ENCODE measurements around the gene MTHFD2. TPM values are rescaled to one million over a fixed set of nuclear protein-coding genes. Genes with fewer than 3 reads are reported as not detected.

MTHFD2 gene
- total and polyA plus RNA-seq, 2 of the 8 experiments (the other 6 are each of a cell fraction or from before 2014, with no cell fraction given), result 99.5 to 291 TPM

- Histone ChIP-seq H3K4me1 (replicated peaks in 1 of 4; ENCODE audit: control insufficient read depth in 3 of 4, insufficient read depth in 4 of 4, low read length in 3 of 4) (peaks cover 0 to 3% (median 1%) of the 10 kb centered on the region in 4 experiments; a peak in 3 of 7 replicates), H2BK12ac (ENCODE audit: low read depth, low read length) (no peak overlapping the region), H3K14ac (ENCODE audit: insufficient read length) (no peak overlapping the region), H4K91ac (replicated peaks; ENCODE audit: insufficient read length, low read length) (no peak overlapping the region), H4K20me1 (replicated peaks in 1 of 2; ENCODE audit: control insufficient read depth in 1 of 2, insufficient read depth in 2 of 2, low read length in 2 of 2) (no peaks in the 10 kb centered on the region), H3K9me3 (ENCODE audit: insufficient read depth in 2 of 2, low read depth in 1 of 2, low read length in 1 of 2) (no peaks in the 10 kb centered on the region), H2AK5ac (ENCODE audit: low read depth, low read length) (no peak overlapping the region), H2BK15ac (ENCODE audit: low read length) (no peak overlapping the region), H3K27me3 (replicated peaks in 1 of 4; ENCODE audit: control insufficient read depth in 3 of 4, extremely low read depth in 1 of 4, insufficient read depth in 3 of 4, low read length in 3 of 4) (no peaks in the 10 kb centered on the region), H3K79me2 (ENCODE audit: control insufficient read depth in 1 of 2, insufficient read depth in 2 of 2, low read length in 2 of 2) (no peaks in the 10 kb centered on the region), H2BK5ac (ENCODE audit: low read depth, low read length) (no peak overlapping the region), H3K18ac (ENCODE audit: extremely low read depth, low read length) (no peak overlapping the region), H3K79me1 (ENCODE audit: low read depth, low read length) (no peaks in the 10 kb centered on the region), H3K4me3 (ENCODE audit: extremely low read depth in 1 of 4, insufficient read depth in 2 of 4, low read depth in 3 of 4, low read length in 4 of 4) (no peak overlapping the region), H3K23me2 (ENCODE audit: low read depth, low read length) (no peaks in the 10 kb centered on the region), H2BK120ac (replicated peaks; ENCODE audit: low read depth, low read length) (no peak overlapping the region), H2BK20ac (ENCODE audit: low read length) (no peak overlapping the region), H4K8ac (ENCODE audit: extremely low read depth, insufficient read depth, low read length) (no peak overlapping the region), H2AFZ (ENCODE audit: low read length) (no peak overlapping the region), H3K9ac (replicated peaks in 1 of 4; ENCODE audit: extremely low read depth in 1 of 4, low read depth in 3 of 4, low read length in 3 of 4) (no peak overlapping the region), H3K36me3 (ENCODE audit: control insufficient read depth in 2 of 4, insufficient read depth in 4 of 4, low read length in 3 of 4) (no peaks in the 10 kb centered on the region), H3K56ac (replicated peaks; ENCODE audit: insufficient read length, low read depth, low read length) (no peak overlapping the region), H3K27ac (ENCODE audit: low read depth, low read length) (no peak overlapping the region), H4K5ac (ENCODE audit: insufficient read length, low read depth, low read length) (no peak overlapping the region), H3K4ac (replicated peaks; ENCODE audit: insufficient read length, low read depth, low read length) (no peak overlapping the region), H3K4me2 (ENCODE audit: insufficient read depth in 1 of 2, low read depth in 2 of 2, low read length in 2 of 2) (no peak overlapping the region), H3K23ac (ENCODE audit: insufficient read length) (no peak overlapping the region)
- FAIRE-seq (no peak), DNase-seq (ENCODE audit: low read depth in 1 of 2, low spot score in 2 of 2) (no peak)
- ChIA-PET CTCF (ENCODE audit: partially characterized antibody) (interaction anchor here (1.1 to 3.1 kb wide), 11 partner anchors 8 to 88 kb away, joined by 3 to 13 read pairs (median 5); partner anchors contain the start of gene BOLA3), POLR2A (ENCODE audit: partially characterized antibody) (interaction anchor here (1.0 to 72.1 kb wide), 4 partner anchors 10 to 49 kb away, joined by 3 to 2699 read pairs (median 82); partner anchors contain the start of genes BOLA3, MOB1A and MTHFD2)
- WGBS, 2 experiments (ENCODE audit: extremely low coverage in 1 of 2, insufficient coverage in 1 of 2, insufficient read length in 1 of 2, insufficient replicate concordance in 2 of 2, low coverage in 1 of 2, low lambda C conversion rate in 2 of 2, missing lambda C conversion rate in 1 of 2), result 91% methylated on average over 21 of the region's 21 CpGs; no CpG with 5 or more reads in 1 of the 2 experiments
- TF ChIP-seq NRF1 (IDR thresholded peaks at IDR 0.05; ENCODE audit: low read depth, low read length) (no peak), MAFK (IDR thresholded peaks at IDR 0.05; ENCODE audit: low read depth, low read length) (no peak), CEBPB (IDR thresholded peaks at IDR 0.05; ENCODE audit: low read depth, low read length) (no peak), FOSL1 (IDR thresholded peaks at IDR 0.05; ENCODE audit: insufficient read depth, low read depth, low read length) (no peak), GABPA (IDR thresholded peaks at IDR 0.05; ENCODE audit: borderline replicate concordance, insufficient read depth, low read length) (no peak), TAF1 (IDR thresholded peaks at IDR 0.05; ENCODE audit: low read depth, low read length) (no peak), CTBP2 (IDR thresholded peaks at IDR 0.05; ENCODE audit: borderline replicate concordance, insufficient read depth, insufficient read length, low read length) (no peak), HDAC2 (IDR thresholded peaks at IDR 0.05; ENCODE audit: borderline replicate concordance in 1 of 2, low read depth in 2 of 2, low read length in 2 of 2) (no peak)
Measured at GRCh38 chr2:74226648-74227213, 28.3 kb downstream of the MTHFD2 start.
